HG03558 (cell line): ENCODE results near the gene ZNF628.

ENCODE experiments used
- ATAC-seq: cut with Tn5 transposase; IDR thresholded peaks from one replicate; pipeline ENCODE4 v1.9.1; 2021; ENCODE audit warnings: moderate number of reproducible peaks; ENCODE audit not compliant: unreplicated experiment; ENCODE audit errors: extremely low read depth

Gene ZNF628

DNA sequence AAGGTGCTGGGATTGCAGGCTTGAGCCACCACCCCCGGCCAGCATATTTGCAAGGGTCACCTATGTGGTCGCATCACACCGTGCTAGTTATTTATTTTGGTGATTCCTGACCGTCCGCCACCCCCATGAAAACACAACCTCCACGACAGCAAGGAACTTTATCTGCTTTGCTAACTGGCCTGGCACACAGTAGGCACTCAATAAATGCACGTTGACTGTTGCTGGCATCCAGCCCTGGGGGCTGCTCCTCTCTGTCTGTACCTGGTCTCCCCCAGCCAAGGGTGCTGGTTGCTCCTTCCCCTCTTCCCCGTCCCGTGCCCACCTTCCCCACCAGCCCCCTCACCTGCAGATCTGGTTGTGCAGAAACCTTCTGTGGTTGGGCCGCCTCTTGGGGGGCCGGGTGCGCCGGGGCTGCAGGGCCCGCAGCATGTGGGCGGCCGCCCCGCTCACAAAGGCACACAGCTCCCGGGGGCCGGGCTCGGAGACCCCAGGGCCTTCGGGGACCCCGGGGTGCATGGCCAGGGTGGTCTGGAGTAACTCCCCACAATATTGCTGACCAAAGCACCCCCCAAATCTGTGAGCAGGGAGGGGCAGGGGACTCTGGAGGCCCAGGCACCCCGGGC lies 12.3 kb upstream of the ZNF628 start:
- no peak for ATAC-seq

- ATAC-seq = no peak
These were observed 11.8 kb upstream of the ZNF628 start, which contains the start of gene C19orf85 for GRCh38 chr19:55464662-55465054. Gene C19orf85, minus strand, starts transcription at chr19:55464751. Its CDS starts 197 bp downstream, at chr19:55464554.

GRCh38 chr19:55465460-55466240 lies 10.8 kb upstream of the ZNF628 start:
- no peak for ATAC-seq

DNA sequence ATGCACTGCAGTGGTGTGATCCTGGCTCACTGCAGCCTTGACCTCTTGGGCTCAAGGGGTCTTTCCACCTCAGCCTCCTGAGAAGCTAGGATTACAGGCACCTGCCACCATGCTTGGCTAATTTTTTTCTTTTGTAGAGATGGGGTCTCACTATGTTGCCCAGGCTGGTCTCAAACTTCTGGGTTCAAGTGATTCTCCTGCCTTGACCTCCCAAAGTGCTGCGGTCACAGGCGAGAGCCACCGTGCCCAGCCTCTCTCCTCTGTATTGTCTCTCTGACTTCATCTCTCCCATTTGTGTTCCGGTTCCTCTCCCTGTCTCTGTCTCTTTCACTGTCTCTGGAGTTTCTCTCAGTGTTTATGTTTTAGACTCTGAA lies 10.2 kb upstream of the ZNF628 start:
- ATAC-seq = no peak

DNA sequence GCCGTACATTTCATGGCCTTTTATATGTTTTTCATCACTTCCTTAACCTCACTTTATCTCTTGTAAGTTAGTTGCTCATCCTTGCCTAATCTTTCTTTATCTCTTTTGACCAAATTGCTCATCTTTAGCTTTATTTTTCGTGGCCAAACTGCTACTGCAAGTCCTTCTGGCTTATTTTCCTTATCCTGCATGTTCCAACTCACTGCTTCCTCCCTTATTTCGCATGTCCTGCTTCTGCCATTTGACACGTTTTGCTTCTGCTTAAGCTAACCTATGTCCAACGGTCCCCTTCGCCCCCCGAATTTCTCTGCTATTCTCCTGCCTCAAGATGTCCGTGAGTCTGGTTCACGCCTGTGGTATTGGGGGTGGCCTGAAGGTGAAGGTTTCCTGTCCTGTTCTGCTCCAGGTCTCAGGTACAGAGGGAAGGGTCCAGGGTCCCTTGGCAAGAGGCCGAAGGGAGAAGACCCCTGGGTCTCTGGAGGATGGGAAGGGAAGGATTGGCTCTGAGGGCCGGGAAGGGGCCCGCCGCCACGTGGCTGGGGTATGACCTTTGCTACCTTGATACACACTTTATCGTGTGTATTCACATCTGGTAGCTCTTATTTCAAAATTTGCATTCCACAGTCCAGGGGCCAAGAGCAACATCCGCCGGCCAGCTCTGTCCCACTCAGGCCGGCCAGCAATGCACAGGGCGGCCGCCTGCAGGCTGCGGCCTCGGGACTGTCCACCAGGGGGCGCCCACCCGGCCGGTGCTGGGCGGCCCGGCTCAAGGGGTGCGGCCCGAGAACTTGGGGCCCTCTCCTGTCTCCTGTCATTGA lies 9.0 kb upstream of the ZNF628 start:
- ATAC-seq = no peak

DNA sequence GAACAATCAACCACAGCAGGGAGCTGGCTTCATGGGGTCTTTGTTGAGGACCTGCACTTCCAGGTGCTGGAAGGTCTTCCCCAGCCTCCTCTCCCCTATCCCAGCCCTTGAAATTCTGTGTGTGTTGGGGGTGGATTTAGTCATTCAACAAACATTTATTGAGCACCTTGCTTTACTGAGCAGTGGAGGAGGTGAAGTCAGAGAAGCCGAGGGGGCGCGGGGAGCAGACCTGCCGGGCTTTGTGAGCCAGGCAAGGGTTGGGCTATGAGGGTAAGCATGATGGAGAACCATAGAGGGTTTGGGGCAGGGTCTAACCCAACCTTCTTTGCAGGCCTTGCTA lies 8.4 kb upstream of the ZNF628 start:
- ATAC-seq = no peak

DNA sequence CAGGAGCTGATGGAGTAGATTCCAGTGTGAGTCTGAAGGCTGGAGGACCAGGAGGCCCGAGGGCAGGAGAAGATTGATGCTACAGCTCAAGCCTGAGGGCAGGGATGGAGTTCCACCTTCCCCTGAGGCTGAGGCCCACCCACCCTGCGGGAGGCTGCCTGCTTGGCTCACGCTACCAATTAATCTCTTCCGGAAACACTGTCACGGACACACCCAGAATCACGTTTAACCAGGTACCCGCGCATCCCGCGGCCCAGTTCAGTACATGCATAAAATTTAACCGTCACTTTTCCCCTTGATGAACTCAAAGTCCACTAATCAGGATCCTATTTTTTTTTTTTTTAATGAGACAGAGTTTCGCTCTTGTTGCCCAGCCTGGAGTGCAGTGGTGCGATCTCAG lies 5.2 kb upstream of the ZNF628 start:
- ATAC-seq = no peak

- no peak for ATAC-seq
These were observed 4.0 kb upstream of the ZNF628 start for GRCh38 chr19:55472463-55472862.

- ATAC-seq = no peak
These were observed 3.0 kb upstream of the ZNF628 start for GRCh38 chr19:55473225-55474012.

GRCh38 chr19:55474269-55475265 lies 1.9 kb upstream of the ZNF628 start:
- ATAC-seq = no peak

GRCh38 chr19:55477905-55478304 lies 1.5 kb downstream of the ZNF628 start:
- ATAC-seq = no peak

GRCh38 chr19:55478364-55478763 lies 1.9 kb downstream of the ZNF628 start:
- ATAC-seq = no peak

DNA sequence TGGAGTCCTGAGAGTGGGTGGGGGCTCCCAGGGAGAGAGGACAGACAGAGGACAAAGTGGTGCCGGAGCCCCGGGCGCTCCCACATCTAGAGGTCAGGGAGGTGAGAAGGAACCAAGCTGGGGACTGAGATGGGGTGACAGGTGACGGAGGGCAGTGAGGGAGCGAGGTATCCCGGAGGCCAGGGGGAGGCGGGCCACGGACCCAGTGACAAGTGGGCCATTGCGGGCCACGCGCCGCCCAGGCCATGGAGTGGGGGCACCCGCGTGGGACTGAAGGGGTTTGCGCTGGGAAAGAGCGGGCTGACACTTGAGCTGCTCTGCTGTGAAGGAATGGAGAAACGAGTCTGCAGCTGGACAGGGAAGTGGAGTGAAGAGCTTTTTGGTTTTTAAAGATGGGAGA lies 2.6 kb downstream of the ZNF628 start:
- ATAC-seq = no peak

DNA sequence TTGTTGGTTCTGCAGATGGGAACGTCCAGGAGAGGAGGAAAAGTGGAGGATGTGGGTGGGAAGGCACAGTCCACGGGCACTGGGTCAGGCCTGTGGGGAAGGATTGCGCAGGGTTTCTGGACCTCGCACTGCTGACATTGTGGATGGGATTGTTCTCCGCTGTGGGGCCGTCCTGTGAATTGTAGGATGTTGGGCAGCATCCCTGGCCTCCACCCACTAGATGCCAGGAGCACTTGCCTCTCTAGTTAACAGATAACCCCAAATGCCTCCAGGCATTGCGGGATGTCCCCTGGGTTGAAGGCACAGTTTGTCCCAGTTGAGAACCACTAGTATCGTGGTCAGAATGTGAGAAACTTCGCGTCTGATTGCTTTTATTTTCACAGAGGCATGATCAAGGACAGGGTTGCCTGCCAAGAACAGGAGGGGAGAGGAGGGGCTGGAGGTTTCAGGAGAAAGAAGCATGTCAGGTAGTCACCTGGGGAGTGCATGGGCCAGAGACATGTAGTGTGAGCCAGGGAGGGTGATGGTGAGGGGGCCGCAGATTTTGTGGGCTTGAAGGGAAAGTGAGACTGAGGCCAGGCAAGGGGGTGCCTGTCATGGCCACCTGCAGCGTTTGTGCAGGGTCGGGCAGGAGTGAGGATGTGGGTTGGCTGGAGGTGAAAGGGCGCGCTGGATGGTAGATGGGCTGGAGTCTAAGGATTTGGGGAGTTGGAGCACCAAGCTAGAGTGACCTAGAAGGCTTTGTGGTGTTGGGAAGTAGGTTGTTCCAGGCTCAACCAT lies 3.2 kb downstream of the ZNF628 start:
- no peak for ATAC-seq

DNA sequence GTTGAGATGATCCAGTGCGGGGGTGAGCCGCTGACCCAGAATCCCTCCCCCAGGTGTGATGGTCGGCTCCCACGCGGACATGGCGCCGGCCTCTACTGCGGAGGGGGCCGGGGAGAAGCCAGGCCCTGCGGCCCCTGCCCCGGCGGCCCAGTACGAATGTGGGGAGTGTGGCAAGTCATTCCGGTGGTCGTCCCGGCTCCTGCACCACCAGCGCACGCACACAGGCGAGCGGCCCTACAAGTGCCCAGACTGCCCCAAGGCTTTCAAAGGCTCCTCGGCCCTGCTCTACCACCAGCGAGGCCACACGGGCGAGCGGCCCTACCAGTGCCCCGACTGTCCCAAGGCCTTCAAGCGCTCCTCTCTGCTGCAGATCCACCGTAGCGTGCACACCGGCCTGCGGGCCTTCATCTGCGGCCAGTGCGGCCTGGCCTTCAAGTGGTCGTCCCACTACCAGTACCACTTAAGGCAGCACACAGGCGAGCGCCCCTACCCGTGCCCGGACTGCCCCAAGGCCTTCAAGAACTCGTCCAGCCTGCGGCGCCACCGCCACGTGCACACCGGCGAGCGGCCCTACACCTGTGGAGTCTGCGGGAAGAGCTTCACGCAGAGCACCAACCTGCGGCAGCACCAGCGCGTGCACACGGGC lies 4.9 kb downstream of the ZNF628 start:
- no peak for ATAC-seq

DNA sequence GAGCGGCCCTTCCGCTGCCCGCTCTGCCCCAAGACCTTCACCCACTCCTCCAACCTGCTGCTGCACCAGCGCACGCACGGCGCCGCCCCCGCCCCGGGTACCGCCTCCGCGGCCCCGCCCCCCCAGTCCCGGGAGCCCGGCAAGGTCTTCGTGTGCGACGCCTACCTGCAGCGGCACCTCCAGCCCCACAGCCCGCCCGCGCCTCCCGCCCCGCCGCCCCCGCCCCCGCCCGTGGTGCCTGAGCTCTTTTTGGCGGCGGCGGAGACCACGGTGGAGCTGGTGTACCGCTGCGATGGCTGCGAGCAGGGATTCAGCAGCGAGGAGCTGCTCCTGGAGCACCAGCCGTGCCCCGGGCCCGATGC lies 5.4 kb downstream of the ZNF628 start:
- no peak for ATAC-seq

GRCh38 chr19:55482156-55482961 lies 5.9 kb downstream of the ZNF628 start:
- no peak for ATAC-seq
